LNCaP clone FGC (cell line): Measurements from ENCODE around the gene AFF1.

ENCODE experiments used
- DNase-seq: peaks from one replicate; pipeline ENCODE4 v3.0.0-alpha.2; 2011; ENCODE audit warnings: low read depth
- H3K4me3 ChIP-seq: 2 replicates; pipeline ENCODE4 v1.5.1; 2011; ENCODE audit warnings: mild to moderate bottlenecking, low read depth, low read length, control low read depth
- CTCF ChIP-seq: IDR thresholded peaks from 2 replicates; pipeline ENCODE4 v1.5.1; 2012; ENCODE audit warnings: mild to moderate bottlenecking; ENCODE audit not compliant: control insufficient read depth, insufficient read depth; ENCODE audit errors: extremely low read depth

AFF1 gene

GRCh38 chr4:87056881-87057280 is 122.1 kb downstream of the AFF1 start:
- no peak for DNase-seq

GRCh38 chr4:87057835-87058355 is 123.1 kb downstream of the AFF1 start:
- TF ChIP-seq CTCF = no peak
- H3K4me3 ChIP-seq = no peak overlapping the region
- no peak for DNase-seq

More at GRCh38 chr4:87056881-87057280, 122.1 kb downstream of the AFF1 start:
- no peak for TF ChIP-seq CTCF
- H3K4me3 ChIP-seq = no peak overlapping the region

- no peak overlapping the region for H3K4me3 ChIP-seq
- DNase-seq = no peak
- TF ChIP-seq CTCF = no peak
Observed at GRCh38 chr4:87058356-87059073, 123.7 kb downstream of the AFF1 start.

- DNase-seq = no peak
- no peak for TF ChIP-seq CTCF
- H3K4me3 ChIP-seq = no peak overlapping the region
Observed at GRCh38 chr4:87060957-87061356, 126.1 kb downstream of the AFF1 start.

- no peak for TF ChIP-seq CTCF
- no peak for DNase-seq
- H3K4me3 ChIP-seq = no peak overlapping the region
Observed at GRCh38 chr4:87065021-87065420, 130.2 kb downstream of the AFF1 start.

GRCh38 chr4:87066403-87067123 is 131.8 kb downstream of the AFF1 start:
- H3K4me3 ChIP-seq = no peak overlapping the region
- TF ChIP-seq CTCF = no peak
- DNase-seq = no peak
